ENCODE measurements around the gene OR56A4. TPM values are rescaled to one million over a fixed set of nuclear protein-coding genes. Genes with fewer than 3 reads are reported as not detected.

OR56A4 gene, protein sequence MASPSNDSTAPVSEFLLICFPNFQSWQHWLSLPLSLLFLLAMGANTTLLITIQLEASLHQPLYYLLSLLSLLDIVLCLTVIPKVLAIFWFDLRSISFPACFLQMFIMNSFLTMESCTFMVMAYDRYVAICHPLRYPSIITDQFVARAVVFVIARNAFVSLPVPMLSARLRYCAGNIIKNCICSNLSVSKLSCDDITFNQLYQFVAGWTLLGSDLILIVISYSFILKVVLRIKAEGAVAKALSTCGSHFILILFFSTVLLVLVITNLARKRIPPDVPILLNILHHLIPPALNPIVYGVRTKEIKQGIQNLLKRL
- not detected in 5 replicates for total RNA-seq (2022; extraction: Qiagen RNA extraction)

DNA sequence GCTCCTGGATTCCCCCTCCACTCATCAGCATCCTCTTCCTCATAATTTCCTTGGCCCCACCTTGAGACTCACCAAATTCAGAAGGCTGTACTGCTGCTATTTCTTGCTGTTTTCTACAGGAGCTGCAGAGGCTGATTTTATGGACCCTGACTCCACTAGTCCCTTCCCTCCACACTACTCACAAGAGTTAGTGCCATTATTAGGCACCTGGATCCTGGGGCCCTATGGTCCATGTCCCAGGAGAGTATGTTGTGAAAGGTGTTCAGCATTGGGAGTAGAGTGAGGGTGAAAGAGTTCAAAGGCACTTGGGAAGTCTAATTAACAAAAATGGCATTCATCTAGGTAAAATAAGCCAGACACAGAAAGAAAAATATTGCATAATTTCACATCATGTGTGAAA is at the start of gene OR56A4:
Gene OR56A4, minus strand, starts transcription at position 101 of the 400 bp plus-strand sequence. CDS start 3,954 bp downstream, outside the sequence.

DNA sequence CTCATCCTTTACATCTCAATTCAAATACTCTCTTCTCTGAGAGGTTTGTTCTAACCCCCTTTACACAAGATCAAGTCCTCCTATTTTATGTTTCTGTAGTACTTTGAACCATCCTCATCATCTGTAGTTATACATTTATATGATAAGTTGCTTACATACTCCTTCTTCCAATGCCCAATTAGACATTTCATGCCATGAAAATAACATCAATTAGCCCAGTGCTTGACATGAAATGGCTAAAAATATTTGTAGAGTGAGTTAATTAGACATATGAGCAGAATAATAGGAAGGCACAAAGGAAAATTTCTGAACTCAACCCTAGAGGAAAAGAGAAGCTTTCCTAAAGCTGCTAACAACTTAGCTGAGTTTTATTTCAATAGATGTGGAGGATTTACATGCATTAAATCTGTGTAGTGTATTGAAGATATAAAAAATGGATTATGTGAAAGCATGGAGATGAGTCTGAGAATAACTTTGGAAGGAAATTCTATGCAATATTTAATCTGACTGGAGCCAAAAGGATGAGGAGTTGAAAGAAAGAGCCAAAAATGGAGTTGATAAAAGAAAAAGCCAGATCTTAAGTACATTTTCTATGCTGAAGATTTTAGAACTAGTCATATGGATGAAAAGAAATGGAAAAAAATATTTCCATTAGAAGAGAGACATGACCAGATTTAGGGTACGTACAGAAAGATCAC is 24.1 kb upstream of the OR56A4 start, which contains the start of gene OR56A1:
Gene OR56A1, minus strand, starts transcription at position 51 of the 698 bp plus-strand sequence. CDS start 3,066 bp downstream, outside the sequence.

DNA sequence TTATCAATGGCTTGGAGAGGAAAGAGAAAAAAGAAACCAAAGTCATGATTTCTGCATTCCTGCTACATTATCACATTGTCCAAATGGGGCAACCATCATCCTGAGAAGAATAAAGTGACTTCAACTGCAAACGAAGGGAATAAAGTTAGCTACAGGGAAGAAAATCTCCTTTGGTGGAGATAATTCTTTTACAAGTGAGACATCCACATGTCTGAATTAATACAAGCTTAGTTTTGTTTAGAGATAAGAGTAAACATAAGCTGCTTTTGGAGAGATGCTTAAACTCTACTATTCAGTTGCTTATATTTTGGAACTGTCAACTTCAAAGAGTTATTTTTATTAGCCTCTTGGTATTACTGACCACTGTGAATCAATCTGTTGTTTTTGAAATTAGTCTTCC is 19.9 kb downstream of the OR56A4 start, which contains the start of gene OR52L1:
Gene OR52L1, minus strand, starts transcription at position 101 of the 400 bp plus-strand sequence. Its CDS starts 55 bp downstream, at position 46.

DNA sequence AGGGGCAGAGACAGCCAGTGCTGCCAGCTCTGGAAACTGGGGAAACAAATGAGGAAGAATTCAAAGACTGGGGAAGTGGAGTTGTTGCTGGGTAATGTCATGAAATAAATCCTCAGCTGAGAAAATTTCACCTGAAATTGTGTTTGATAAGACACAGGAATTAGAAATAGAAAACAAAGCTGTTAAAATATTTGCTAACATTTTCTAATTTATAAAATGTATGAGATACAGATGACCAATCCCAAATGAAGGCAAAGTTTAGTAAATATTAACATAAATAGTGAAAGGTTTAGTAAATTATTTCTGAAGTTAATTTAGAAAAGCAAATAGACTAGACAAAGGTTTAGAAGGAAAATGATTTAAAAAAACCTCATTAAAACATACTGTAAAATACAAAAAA is 38.4 kb downstream of the OR56A4 start, which contains the start of gene OR56A5:
Gene OR56A5, minus strand, starts transcription at position 101 of the 400 bp plus-strand sequence. Its CDS starts 0 bp downstream, at position 101.

Other genes starting within 250 kb of the OR56A4 start
- not detected in 5 replicates for gene OR52N5, start 223.6 kb downstream of the OR56A4 start, total RNA-seq (2022; extraction: Qiagen RNA extraction)
- not detected in 5 replicates for gene OR52N1, start 215.7 kb downstream of the OR56A4 start, total RNA-seq (2022; extraction: Qiagen RNA extraction)
- not detected in 5 replicates for gene OR52N2, start 198.0 kb downstream of the OR56A4 start, total RNA-seq (2022; extraction: Qiagen RNA extraction)
- not detected in 5 replicates for gene OR52E6, start 165.0 kb downstream of the OR56A4 start, total RNA-seq (2022; extraction: Qiagen RNA extraction)
- gene OR52E8, start 149.3 kb downstream of the OR56A4 start, total RNA-seq (2022; extraction: Qiagen RNA extraction): not detected in 5 replicates
- not detected in 5 replicates for gene OR52E4, start 126.3 kb downstream of the OR56A4 start, total RNA-seq (2022; extraction: Qiagen RNA extraction)
- not detected in 5 replicates for gene OR52E5, start 113.7 kb downstream of the OR56A4 start, total RNA-seq (2022; extraction: Qiagen RNA extraction)
- gene OR56A3, start 64.7 kb downstream of the OR56A4 start, total RNA-seq (2022; extraction: Qiagen RNA extraction): not detected in 5 replicates
- not detected in 5 replicates for gene OR56A5, start 38.5 kb downstream of the OR56A4 start, total RNA-seq (2022; extraction: Qiagen RNA extraction)
- not detected in 5 replicates for gene OR52L1, start 20.0 kb downstream of the OR56A4 start, total RNA-seq (2022; extraction: Qiagen RNA extraction)
- not detected in 5 replicates for gene OR56A1, start 23.8 kb upstream of the OR56A4 start, total RNA-seq (2022; extraction: Qiagen RNA extraction)
- gene OR56B4, start 100.7 kb upstream of the OR56A4 start, total RNA-seq (2022; extraction: Qiagen RNA extraction): not detected in 5 replicates
- gene OR52B2, start 163.4 kb upstream of the OR56A4 start, total RNA-seq (2022; extraction: Qiagen RNA extraction): not detected in 5 replicates
- not detected in 5 replicates for gene OR52W1, start 192.3 kb upstream of the OR56A4 start, total RNA-seq (2022; extraction: Qiagen RNA extraction)
- not detected in 5 replicates for gene C11orf42, start 198.6 kb upstream of the OR56A4 start, total RNA-seq (2022; extraction: Qiagen RNA extraction)
- gene FHIP1B, start 227.7 kb upstream of the OR56A4 start, total RNA-seq (2022; extraction: Qiagen RNA extraction): 11.9 to 18.8 TPM (median 17.6 TPM) in 5 replicates
- 0.11 TPM in 1 of 5 replicates, not detected in the others for gene CNGA4, start 232.1 kb upstream of the OR56A4 start, total RNA-seq (2022; extraction: Qiagen RNA extraction)